ENCODE measurements around the gene CCDC106. TPM values are rescaled to one million over a fixed set of nuclear protein-coding genes. Genes with fewer than 3 reads are reported as not detected.

The CCDC106 gene
- total RNA-seq, 2 experiments from 2014 or later, result 8.8 to 11.2 TPM

DNA sequence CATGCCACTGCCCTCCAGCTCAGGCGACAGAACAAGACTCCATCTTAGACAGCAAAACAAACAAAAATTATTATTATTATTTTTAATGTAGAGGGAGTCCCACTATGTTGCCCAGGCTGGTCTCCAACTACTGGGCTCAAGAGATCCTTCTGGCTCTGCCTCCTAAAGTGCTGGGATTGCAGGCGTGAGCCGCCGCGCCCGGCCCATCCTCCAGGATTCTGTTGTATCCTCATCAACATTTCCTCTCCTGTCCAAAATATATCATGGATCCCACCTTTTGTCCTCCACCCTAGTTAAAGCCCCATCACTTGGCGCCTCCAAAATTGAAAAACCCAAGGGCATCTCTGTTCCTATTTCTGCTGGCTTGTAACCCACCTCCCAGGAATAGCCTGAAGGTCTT lies 24.9 kb upstream of the CCDC106 start:
- ATAC-seq (no peak), DNase-seq (no peak)
- peaks cover 18% of the 10 kb centered on the region for H3K36me3 Mint-ChIP-seq (ENCODE audit: low read depth)
- peaks cover 6% of the 10 kb centered on the region for H3K27me3 Mint-ChIP-seq
- POLR2A ChIA-PET, result interaction anchor here (0.8 to 2.0 kb wide), 3 partner anchors 17 to 233 kb away, joined by 3 to 7 read pairs (median 3); partner anchors contain the start of genes ZNF579 and ZNF865
- TF ChIP-seq, protein P1, sequence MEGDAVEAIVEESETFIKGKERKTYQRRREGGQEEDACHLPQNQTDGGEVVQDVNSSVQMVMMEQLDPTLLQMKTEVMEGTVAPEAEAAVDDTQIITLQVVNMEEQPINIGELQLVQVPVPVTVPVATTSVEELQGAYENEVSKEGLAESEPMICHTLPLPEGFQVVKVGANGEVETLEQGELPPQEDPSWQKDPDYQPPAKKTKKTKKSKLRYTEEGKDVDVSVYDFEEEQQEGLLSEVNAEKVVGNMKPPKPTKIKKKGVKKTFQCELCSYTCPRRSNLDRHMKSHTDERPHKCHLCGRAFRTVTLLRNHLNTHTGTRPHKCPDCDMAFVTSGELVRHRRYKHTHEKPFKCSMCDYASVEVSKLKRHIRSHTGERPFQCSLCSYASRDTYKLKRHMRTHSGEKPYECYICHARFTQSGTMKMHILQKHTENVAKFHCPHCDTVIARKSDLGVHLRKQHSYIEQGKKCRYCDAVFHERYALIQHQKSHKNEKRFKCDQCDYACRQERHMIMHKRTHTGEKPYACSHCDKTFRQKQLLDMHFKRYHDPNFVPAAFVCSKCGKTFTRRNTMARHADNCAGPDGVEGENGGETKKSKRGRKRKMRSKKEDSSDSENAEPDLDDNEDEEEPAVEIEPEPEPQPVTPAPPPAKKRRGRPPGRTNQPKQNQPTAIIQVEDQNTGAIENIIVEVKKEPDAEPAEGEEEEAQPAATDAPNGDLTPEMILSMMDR (IDR thresholded peaks at IDR 0.05), result no peak
- H3K4me1 Mint-ChIP-seq (ENCODE audit: low read depth), result peaks cover 56% of the 10 kb centered on the region
- H3K9me3 Mint-ChIP-seq, result no peaks in the 10 kb centered on the region
- no peak overlapping the region for H3K27ac Mint-ChIP-seq
- CTCF ChIA-PET, result interaction anchor here (1.7 to 3.1 kb wide), 2 partner anchors 10 to 17 kb away, joined by 11 to 20 read pairs; partner anchors contain the start of gene ZNF865
- H3K4me3 Mint-ChIP-seq, result peak overlapping the region; percentile 82
- intact Hi-C loops (cut with micrococcal nuclease), result no loop called here

DNA sequence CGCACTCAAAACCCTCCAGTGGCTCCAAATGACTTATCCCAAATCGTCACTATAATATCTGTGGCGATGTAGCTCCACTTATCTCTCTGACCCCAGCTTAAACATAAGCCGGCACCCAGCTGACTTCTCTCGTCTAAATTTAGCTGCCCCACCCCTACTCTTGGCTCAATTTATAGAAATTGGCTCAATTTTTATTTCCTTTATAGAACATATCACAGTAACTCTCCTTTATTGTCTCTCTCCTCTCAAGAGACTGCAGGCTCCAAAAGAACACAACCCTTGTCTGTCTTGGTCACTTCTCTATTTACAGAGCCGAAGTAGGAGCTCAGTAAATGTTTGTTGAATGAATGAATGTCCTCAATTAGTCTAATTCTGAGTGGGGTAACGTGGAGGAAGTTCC lies 24.5 kb upstream of the CCDC106 start:
- POLR2A ChIA-PET, result interaction anchor here (1.2 to 2.0 kb wide), 3 partner anchors 17 to 43 kb away, joined by 3 to 7 read pairs (median 7); partner anchors contain the start of genes FIZ1, ZNF579 and ZNF865
- H3K4me3 Mint-ChIP-seq, result peak overlapping the region; percentile 82
- H3K27me3 Mint-ChIP-seq, result peaks cover 6% of the 10 kb centered on the region
- H3K4me1 Mint-ChIP-seq (ENCODE audit: low read depth), result peaks cover 55% of the 10 kb centered on the region
- CTCF ChIA-PET, result interaction anchor here (1.6 to 3.1 kb wide), 3 partner anchors 10 to 120 kb away, joined by 9 to 20 read pairs (median 11); partner anchors contain the start of gene ZNF865
- no peak overlapping the region for H3K27ac Mint-ChIP-seq
- no peak for ATAC-seq
- intact Hi-C loops (cut with micrococcal nuclease), result no loop called here
- DNase-seq, result no peak
- H3K9me3 Mint-ChIP-seq, result no peaks in the 10 kb centered on the region
- H3K36me3 Mint-ChIP-seq (ENCODE audit: low read depth), result peaks cover 18% of the 10 kb centered on the region
- TF ChIP-seq, protein P1 (IDR thresholded peaks at IDR 0.05), result no peak

DNA sequence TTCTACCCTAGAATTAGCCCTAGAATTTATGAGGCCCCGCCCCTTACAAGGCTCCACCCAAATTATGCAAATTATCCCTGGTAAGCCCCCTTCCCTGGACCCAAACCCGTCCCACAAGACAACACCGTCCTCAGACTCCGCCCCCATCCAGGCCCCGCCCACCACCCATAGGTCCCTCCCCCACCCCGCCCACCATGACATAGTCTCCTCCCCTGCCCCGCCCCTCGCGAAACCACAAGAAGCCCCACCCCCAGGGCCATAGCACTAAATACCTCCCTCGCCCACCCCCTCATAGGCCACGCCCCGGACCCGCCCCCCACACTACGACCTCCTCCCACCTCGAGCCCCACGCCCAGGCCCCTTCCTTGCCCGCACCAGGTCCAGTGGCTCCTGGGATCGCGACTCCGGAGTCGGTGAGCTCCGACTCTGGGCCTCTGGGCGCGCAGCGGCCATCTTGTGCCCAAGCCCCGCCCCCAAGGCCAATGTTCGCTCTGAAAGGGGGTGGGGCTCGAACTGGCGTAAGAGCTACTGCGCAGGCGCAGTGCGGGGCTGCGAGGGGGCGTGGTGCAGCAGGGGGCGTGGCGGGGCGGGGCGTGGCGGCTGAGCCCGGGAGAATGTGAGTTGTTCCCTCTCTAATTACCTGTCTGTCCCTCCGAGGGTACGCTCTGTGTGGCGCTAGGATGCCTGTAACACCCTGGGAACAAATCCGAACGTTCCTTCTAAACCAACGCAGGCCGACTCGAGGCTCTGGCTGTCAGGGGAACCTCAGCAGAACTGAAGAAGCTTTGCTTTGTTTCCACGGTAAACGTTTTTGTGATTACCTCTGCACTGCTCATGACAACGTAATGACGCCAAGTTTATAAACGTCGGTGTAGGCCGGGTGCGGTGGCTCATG lies 23.7 kb upstream of the CCDC106 start, which contains the start of gene ZNF784:
TSS of gene ZNF784 (minus strand) at position 458 of the 895 bp plus-strand sequence. CDS start at position 453, 5 bp downstream.
- POLR2A ChIA-PET, result interaction anchor here (0.8 to 2.0 kb wide), 6 partner anchors 14 to 33 kb away, joined by 3 to 8 read pairs (median 6); partner anchors contain the start of genes CCDC106, FIZ1 and ZNF865
- intact Hi-C loops (cut with micrococcal nuclease), result loop anchor here (5.0 kb wide), 1 partner anchor 107 kb away; no protein-coding TSS in a partner anchor
- ATAC-seq, result peak; percentile 79
- no peaks in the 10 kb centered on the region for H3K9me3 Mint-ChIP-seq
- peak within 1 kb of the TSS; percentile 82 for H3K4me3 Mint-ChIP-seq
- peaks cover 6% of the 10 kb centered on the region for H3K27me3 Mint-ChIP-seq
- H3K4me1 Mint-ChIP-seq (ENCODE audit: low read depth), result peaks cover 51% of the 10 kb centered on the region
- peak within 1 kb of the TSS; percentile 97 for H3K27ac Mint-ChIP-seq
- peaks cover 15% of the 10 kb centered on the region for H3K36me3 Mint-ChIP-seq (ENCODE audit: low read depth)
- TF ChIP-seq, protein P1 (IDR thresholded peaks at IDR 0.05), result no peak
- CTCF ChIA-PET, result interaction anchor here (0.6 to 3.3 kb wide), 8 partner anchors 9 to 121 kb away, joined by 3 to 20 read pairs (median 6); partner anchors contain the start of gene ZNF865
- DNase-seq, result peak; percentile 93

DNA sequence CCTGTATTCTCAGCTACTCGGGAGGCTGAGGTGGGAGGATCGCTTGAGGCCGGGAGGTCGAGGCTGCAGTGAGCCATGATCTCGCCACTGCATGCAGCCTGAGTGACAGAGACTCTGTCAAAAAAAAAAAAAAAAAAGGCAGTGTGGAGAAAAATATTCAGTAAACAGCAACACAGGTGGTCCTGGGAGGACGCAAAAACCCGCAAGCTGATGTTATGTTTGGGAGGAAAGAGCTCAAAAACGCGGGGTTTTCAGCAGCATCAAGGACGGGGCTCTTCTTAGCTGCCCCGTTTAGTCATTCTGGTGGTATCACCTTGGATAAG lies 23.0 kb upstream of the CCDC106 start:
- Mint-ChIP-seq H3K36me3 (ENCODE audit: low read depth) (peaks cover 11% of the 10 kb centered on the region), H3K27ac (peak overlapping the region; percentile 24), H3K4me3 (peak overlapping the region; percentile 82), H3K27me3 (peaks cover 6% of the 10 kb centered on the region), H3K4me1 (ENCODE audit: low read depth) (peaks cover 47% of the 10 kb centered on the region), H3K9me3 (no peaks in the 10 kb centered on the region)
- CTCF ChIA-PET, result interaction anchor here (0.9 to 3.3 kb wide), 6 partner anchors 8 to 121 kb away, joined by 3 to 20 read pairs (median 6); partner anchors contain the start of gene ZNF865
- POLR2A ChIA-PET, result interaction anchor here (0.8 to 2.0 kb wide), 8 partner anchors 13 to 32 kb away, joined by 3 to 8 read pairs (median 4); partner anchors contain the start of genes CCDC106, FIZ1 and ZNF865
- ATAC-seq (no peak), DNase-seq (no peak)
- intact Hi-C loops (cut with micrococcal nuclease), result loop anchor here (5.0 kb wide), 1 partner anchor 108 kb away; no protein-coding TSS in a partner anchor
- TF ChIP-seq, protein P1 (IDR thresholded peaks at IDR 0.05), result no peak
